ENCODE data around the gene GLTPD2. TPM values are rescaled to one million over a fixed set of nuclear protein-coding genes. Genes with fewer than 3 reads are reported as not detected.

Gene GLTPD2
- total RNA-seq, 1 experiment from 2014 or later, result not detected

DNA sequence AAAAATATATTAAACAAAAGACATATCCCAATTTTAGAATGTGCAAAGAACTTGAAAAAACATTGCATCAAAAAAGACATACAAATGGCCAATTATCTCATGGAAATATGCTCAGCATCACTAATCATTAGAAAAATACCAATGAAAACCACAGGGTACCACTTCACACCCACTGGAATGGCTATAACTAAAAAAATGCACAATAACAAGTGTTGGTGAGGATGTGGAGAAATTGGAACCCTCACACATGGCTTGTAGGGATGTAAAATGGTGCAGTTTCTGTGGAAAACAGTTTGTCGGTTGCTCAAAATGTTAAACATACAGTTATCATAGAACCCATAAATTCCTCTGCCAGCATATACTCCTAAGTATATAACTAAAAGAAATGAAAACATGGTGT is 6.4 kb downstream of the GLTPD2 start:
- CTCF ChIA-PET, result no interaction called here
- no peaks in the 10 kb centered on the region for H3K9me3 ChIP-seq (ENCODE audit: low read depth, low read length, poor library complexity, severe bottlenecking)
- H3K4me3 ChIP-seq (ENCODE audit: low read depth, low read length, poor library complexity, severe bottlenecking), result no peak overlapping the region
- BruUV-seq (replicated peaks), result no TSS peak
- intact Hi-C loops (cut with micrococcal nuclease; ENCODE audit: unreplicated experiment), result no loop called here
- POLR2A ChIA-PET (ENCODE audit: low non-redundant PET), result no interaction called here
- no peak for DNase-seq (ENCODE audit: low spot score)
- TF ChIP-seq, protein P1, sequence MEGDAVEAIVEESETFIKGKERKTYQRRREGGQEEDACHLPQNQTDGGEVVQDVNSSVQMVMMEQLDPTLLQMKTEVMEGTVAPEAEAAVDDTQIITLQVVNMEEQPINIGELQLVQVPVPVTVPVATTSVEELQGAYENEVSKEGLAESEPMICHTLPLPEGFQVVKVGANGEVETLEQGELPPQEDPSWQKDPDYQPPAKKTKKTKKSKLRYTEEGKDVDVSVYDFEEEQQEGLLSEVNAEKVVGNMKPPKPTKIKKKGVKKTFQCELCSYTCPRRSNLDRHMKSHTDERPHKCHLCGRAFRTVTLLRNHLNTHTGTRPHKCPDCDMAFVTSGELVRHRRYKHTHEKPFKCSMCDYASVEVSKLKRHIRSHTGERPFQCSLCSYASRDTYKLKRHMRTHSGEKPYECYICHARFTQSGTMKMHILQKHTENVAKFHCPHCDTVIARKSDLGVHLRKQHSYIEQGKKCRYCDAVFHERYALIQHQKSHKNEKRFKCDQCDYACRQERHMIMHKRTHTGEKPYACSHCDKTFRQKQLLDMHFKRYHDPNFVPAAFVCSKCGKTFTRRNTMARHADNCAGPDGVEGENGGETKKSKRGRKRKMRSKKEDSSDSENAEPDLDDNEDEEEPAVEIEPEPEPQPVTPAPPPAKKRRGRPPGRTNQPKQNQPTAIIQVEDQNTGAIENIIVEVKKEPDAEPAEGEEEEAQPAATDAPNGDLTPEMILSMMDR (conservative IDR thresholded peaks at IDR 0.05; ENCODE audit: low read depth, low read length), result no peak
- TF ChIP-seq EZH2 (IDR thresholded peaks at IDR 0.05; ENCODE audit: borderline replicate concordance, low read depth, low read length, poor library complexity, severe bottlenecking), result no peak
- H3K4me1 ChIP-seq (ENCODE audit: insufficient read depth, low read length, poor library complexity, severe bottlenecking), result peaks cover 8% of the 10 kb centered on the region
- H3K27ac ChIP-seq (ENCODE audit: low read depth, low read length, poor library complexity, severe bottlenecking), result peak overlapping the region; percentile 86
- H3K27me3 ChIP-seq (replicated peaks; ENCODE audit: insufficient read depth, low read depth, low read length, poor library complexity), result no peaks in the 10 kb centered on the region
- H3K36me3 ChIP-seq (ENCODE audit: insufficient read depth, low read length, poor library complexity, severe bottlenecking), result peaks cover 17% of the 10 kb centered on the region

DNA sequence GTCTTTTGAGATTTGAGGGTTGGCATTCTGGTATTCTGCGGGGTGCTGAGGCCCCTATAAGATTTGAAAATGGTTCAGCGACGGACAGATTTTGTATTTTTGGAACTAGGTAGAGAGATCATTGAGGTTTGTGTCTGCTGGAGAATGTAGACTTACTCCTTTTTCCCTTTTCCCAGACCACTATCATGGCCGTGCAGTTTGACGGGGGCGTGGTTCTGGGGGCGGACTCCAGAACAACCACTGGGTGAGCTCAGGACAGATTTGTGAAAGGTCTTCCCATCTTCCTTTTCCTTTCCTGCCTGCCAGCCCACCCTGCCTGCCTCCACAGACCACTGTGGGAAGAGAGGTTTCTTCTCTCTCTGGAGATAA is 7.8 kb downstream of the GLTPD2 start:
- ChIA-PET POLR2A (ENCODE audit: low non-redundant PET) (interaction anchor here (0.5 kb wide), 1 partner anchor 201 kb away, joined by 4 read pairs; the partner anchor contains the start of gene KIF1C), CTCF (no interaction called here)
- H3K27me3 ChIP-seq (replicated peaks; ENCODE audit: insufficient read depth, low read depth, low read length, poor library complexity), result no peaks in the 10 kb centered on the region
- peak; percentile 75 for DNase-seq (ENCODE audit: low spot score)
- H3K4me3 ChIP-seq (ENCODE audit: low read depth, low read length, poor library complexity, severe bottlenecking), result peak overlapping the region; percentile 73
- peaks cover 8% of the 10 kb centered on the region for H3K4me1 ChIP-seq (ENCODE audit: insufficient read depth, low read length, poor library complexity, severe bottlenecking)
- H3K36me3 ChIP-seq (ENCODE audit: insufficient read depth, low read length, poor library complexity, severe bottlenecking), result peaks cover 17% of the 10 kb centered on the region
- intact Hi-C loops (cut with micrococcal nuclease; ENCODE audit: unreplicated experiment), result no loop called here
- H3K9me3 ChIP-seq (ENCODE audit: low read depth, low read length, poor library complexity, severe bottlenecking), result no peaks in the 10 kb centered on the region
- TF ChIP-seq, protein P1 (conservative IDR thresholded peaks at IDR 0.05; ENCODE audit: low read depth, low read length), result no peak
- no peak for TF ChIP-seq EZH2 (IDR thresholded peaks at IDR 0.05; ENCODE audit: borderline replicate concordance, low read depth, low read length, poor library complexity, severe bottlenecking)
- BruUV-seq (replicated peaks), result no TSS peak
- H3K27ac ChIP-seq (ENCODE audit: low read depth, low read length, poor library complexity, severe bottlenecking), result peak overlapping the region; percentile 86

- H3K4me1 ChIP-seq (ENCODE audit: insufficient read depth, low read length, poor library complexity, severe bottlenecking), result peaks cover 8% of the 10 kb centered on the region
- BruUV-seq (replicated peaks), result no TSS peak
- H3K9me3 ChIP-seq (ENCODE audit: low read depth, low read length, poor library complexity, severe bottlenecking), result no peaks in the 10 kb centered on the region
- ChIA-PET POLR2A (ENCODE audit: low non-redundant PET) (interaction anchor here (0.6 kb wide), 1 partner anchor 310 kb away, joined by 6 read pairs; no protein-coding TSS in a partner anchor), CTCF (no interaction called here)
- peaks cover 17% of the 10 kb centered on the region for H3K36me3 ChIP-seq (ENCODE audit: insufficient read depth, low read length, poor library complexity, severe bottlenecking)
- no peak for TF ChIP-seq EZH2 (IDR thresholded peaks at IDR 0.05; ENCODE audit: borderline replicate concordance, low read depth, low read length, poor library complexity, severe bottlenecking)
- TF ChIP-seq, protein P1 (conservative IDR thresholded peaks at IDR 0.05; ENCODE audit: low read depth, low read length), result no peak
- H3K27ac ChIP-seq (ENCODE audit: low read depth, low read length, poor library complexity, severe bottlenecking), result no peak overlapping the region
- H3K27me3 ChIP-seq (replicated peaks; ENCODE audit: insufficient read depth, low read depth, low read length, poor library complexity), result no peaks in the 10 kb centered on the region
- H3K4me3 ChIP-seq (ENCODE audit: low read depth, low read length, poor library complexity, severe bottlenecking), result no peak overlapping the region
- intact Hi-C loops (cut with micrococcal nuclease; ENCODE audit: unreplicated experiment), result no loop called here
- DNase-seq (ENCODE audit: low spot score), result no peak
Measured at GRCh38 chr17:4800462-4801196, 11.9 kb downstream of the GLTPD2 start.

All from A673 (cell line).